OCI-LY7 (cell line): ENCODE data around the gene MTNR1A. TPM values are rescaled to one million over a fixed set of nuclear protein-coding genes. Genes with fewer than 3 reads are reported as not detected.

ENCODE experiments used
- BruUV-seq: library from RNA; stranded (reverse); fragments of 400-500 nt; replicated peaks from 2 replicates; lab custom pipeline; 2021; lab: Mats Ljungman, UMichigan
- CTCF ChIA-PET: fragments of 300-600 bp; sonication (Branson Sonifier 250); formaldehyde crosslinking; loops from one replicate; lab custom pipeline; 2022; ENCODE audit warnings: antibody characterized with exemption; ENCODE audit not compliant: unreplicated experiment; lab: Charles Lee
- POLR2A ChIA-PET: fragments of 300-600 bp; sonication (Branson Sonifier 250); formaldehyde crosslinking; loops from one replicate; lab custom pipeline; 2022; ENCODE audit warnings: antibody characterized with exemption; lab: Charles Lee
- DNase-seq: peaks from one replicate; pipeline ENCODE4 v3.0.0-alpha.2; 2015; ENCODE audit warnings: low spot score
- H2AFZ ChIP-seq: fragments of 200-600 bp; sonication (generic), shearing (Covaris generic); 2 replicates; pipeline ENCODE4 v1.6.1; 2014; ENCODE audit warnings: mild to moderate bottlenecking, antibody characterized with exemption, low read length, moderate library complexity
- H3K27ac ChIP-seq: fragments of 200-600 bp; sonication (generic); 2 replicates; pipeline ENCODE4 v1.5.1; 2014; ENCODE audit warnings: mixed run types, low read depth, mild to moderate bottlenecking, moderate library complexity, low read length, inconsistent platforms; ENCODE audit not compliant: poor library complexity, severe bottlenecking
- H3K36me3 ChIP-seq: fragments of 200-600 bp; sonication (generic); 2 replicates; pipeline ENCODE4 v1.6.1; 2014; ENCODE audit warnings: mild to moderate bottlenecking, antibody characterized with exemption, low read length, moderate library complexity, mixed read lengths; ENCODE audit not compliant: insufficient read depth
- H3K4me1 ChIP-seq: fragments of 200-600 bp; sonication (generic); 2 replicates; pipeline ENCODE4 v1.5.1; 2014; ENCODE audit warnings: mild to moderate bottlenecking, low read length; ENCODE audit not compliant: insufficient read depth, poor library complexity, severe bottlenecking
- H3K4me2 ChIP-seq: fragments of 200-600 bp; sonication (generic); 2 replicates; pipeline ENCODE4 v1.6.1; 2014; ENCODE audit warnings: mild to moderate bottlenecking, low read length
- H3K4me3 ChIP-seq: fragments of 200-600 bp; sonication (generic); 2 replicates; pipeline ENCODE4 v1.5.1; 2014; ENCODE audit warnings: mild to moderate bottlenecking, low read depth, low read length; ENCODE audit not compliant: poor library complexity, severe bottlenecking
- H3K79me2 ChIP-seq: fragments of 200-600 bp; sonication (generic); 2 replicates; pipeline ENCODE4 v1.6.1; 2016; ENCODE audit warnings: low read depth, mild to moderate bottlenecking, low read length, moderate library complexity, mixed read lengths; ENCODE audit not compliant: insufficient read depth
- H3K9me2 ChIP-seq: fragments of 200-600 bp; sonication (generic); 2 replicates; pipeline ENCODE4 v1.6.1; 2016; ENCODE audit warnings: mild to moderate bottlenecking, low read length, mixed read lengths; ENCODE audit not compliant: insufficient read depth
- H3K9me3 ChIP-seq: fragments of 200-600 bp; sonication (generic); 2 replicates; pipeline ENCODE4 v1.6.1; 2014; ENCODE audit warnings: mild to moderate bottlenecking, mixed run types, low read length, mixed read lengths
- H4K20me1 ChIP-seq: fragments of 200-600 bp; sonication (generic); 2 replicates; pipeline ENCODE4 v1.6.1; 2014; ENCODE audit warnings: mild to moderate bottlenecking, antibody characterized with exemption, low read length, moderate library complexity, mixed read lengths; ENCODE audit not compliant: insufficient read depth
- EZH2phosphoT487 ChIP-seq: fragments of 200-600 bp; sonication (generic); IDR thresholded peaks from 2 replicates; pipeline ENCODE4 v1.6.1; 2018; ENCODE audit warnings: low read depth, borderline replicate concordance, mild to moderate bottlenecking, mixed run types, antibody characterized with exemption, low read length, moderate library complexity, mixed read lengths
- intact Hi-C: fragments of 100-400 bp; cut with micrococcal nuclease; formaldehyde crosslinking; loops from one replicate; pipeline ENCODE4 v1.10.0; 2022; ENCODE audit not compliant: unreplicated experiment
- total RNA-seq, 2 experiments: library from RNA; depleted of rRNA in 1 of 2; stranded (reverse); fragments of >200 nt in 1 of 2; shearing (Covaris generic) in 1 of 2; gene quantifications; 2 replicates each; pipeline ENCODE4 v1.2.3, GENCODE V29; 2014 to 2022
- TF ChIP-seq, protein P1 (sequence below): fragments of 200-600 bp; sonication (generic); conservative IDR thresholded peaks from 2 replicates; pipeline ENCODE4 v1.5.1; 2014; ENCODE audit warnings: mild to moderate bottlenecking, antibody characterized with exemption, low read length, moderate library complexity, mixed read lengths

Gene MTNR1A
- total RNA-seq, 2 experiments from 2014 or later, result not detected

DNA sequence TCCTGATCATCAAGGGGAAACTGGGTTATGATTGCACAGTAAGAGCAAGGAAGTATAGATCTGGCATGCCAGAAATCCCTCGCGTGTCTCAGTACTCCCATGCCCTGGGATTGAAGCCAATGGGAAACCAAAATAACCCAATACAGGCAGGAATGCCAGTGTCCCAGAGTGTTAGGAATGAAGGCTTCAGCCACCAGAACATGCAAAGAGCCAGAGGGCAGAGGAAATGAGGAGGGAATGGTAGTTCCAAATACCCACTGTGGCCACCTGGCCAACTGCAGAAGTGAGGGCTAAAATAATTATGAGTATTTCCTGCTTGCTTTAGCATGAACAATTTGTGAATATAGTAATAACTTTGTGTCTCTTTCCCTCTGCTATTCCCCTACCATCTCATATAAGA is 12.2 kb downstream of the MTNR1A start:
- no peaks in the 10 kb centered on the region for H3K36me3 ChIP-seq
- H3K4me3 ChIP-seq, result no peak overlapping the region
- no peak for DNase-seq
- H3K9me2 ChIP-seq, result no peaks in the 10 kb centered on the region
- TF ChIP-seq EZH2phosphoT487, result no peak
- TF ChIP-seq, protein P1, sequence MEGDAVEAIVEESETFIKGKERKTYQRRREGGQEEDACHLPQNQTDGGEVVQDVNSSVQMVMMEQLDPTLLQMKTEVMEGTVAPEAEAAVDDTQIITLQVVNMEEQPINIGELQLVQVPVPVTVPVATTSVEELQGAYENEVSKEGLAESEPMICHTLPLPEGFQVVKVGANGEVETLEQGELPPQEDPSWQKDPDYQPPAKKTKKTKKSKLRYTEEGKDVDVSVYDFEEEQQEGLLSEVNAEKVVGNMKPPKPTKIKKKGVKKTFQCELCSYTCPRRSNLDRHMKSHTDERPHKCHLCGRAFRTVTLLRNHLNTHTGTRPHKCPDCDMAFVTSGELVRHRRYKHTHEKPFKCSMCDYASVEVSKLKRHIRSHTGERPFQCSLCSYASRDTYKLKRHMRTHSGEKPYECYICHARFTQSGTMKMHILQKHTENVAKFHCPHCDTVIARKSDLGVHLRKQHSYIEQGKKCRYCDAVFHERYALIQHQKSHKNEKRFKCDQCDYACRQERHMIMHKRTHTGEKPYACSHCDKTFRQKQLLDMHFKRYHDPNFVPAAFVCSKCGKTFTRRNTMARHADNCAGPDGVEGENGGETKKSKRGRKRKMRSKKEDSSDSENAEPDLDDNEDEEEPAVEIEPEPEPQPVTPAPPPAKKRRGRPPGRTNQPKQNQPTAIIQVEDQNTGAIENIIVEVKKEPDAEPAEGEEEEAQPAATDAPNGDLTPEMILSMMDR, result no peak
- no peaks in the 10 kb centered on the region for H3K79me2 ChIP-seq
- no peak overlapping the region for H3K4me2 ChIP-seq
- H2AFZ ChIP-seq, result no peak overlapping the region
- BruUV-seq, result no TSS peak
- no peaks in the 10 kb centered on the region for H3K4me1 ChIP-seq
- no peaks in the 10 kb centered on the region for H4K20me1 ChIP-seq
- ChIA-PET CTCF (no interaction called here), POLR2A (no interaction called here)
- no peaks in the 10 kb centered on the region for H3K9me3 ChIP-seq
- no peak overlapping the region for H3K27ac ChIP-seq
- intact Hi-C loops, result no loop called here

DNA sequence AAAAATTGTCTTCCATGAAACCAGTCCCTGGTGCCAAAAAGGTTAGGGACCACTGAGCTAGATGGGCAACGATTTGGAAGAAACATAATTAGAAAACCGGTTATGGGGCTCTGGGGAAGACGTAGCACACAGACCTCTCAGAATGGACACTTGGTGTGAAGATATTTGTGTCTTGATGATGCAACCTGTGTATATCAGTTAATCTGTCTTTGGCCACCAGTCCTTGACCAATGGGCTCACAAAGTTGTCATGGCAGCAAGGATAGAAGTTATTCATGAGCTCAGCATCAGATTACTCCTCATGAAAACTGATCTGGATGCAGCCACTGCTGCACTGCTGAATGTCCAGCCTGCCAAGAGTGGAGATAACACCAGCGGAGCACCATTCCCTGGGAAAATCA is 13.6 kb downstream of the MTNR1A start:
- Histone ChIP-seq H3K9me3 (no peaks in the 10 kb centered on the region), H3K4me2 (no peak overlapping the region), H3K4me1 (no peaks in the 10 kb centered on the region), H3K79me2 (no peaks in the 10 kb centered on the region), H3K4me3 (no peak overlapping the region), H3K36me3 (no peaks in the 10 kb centered on the region), H2AFZ (no peak overlapping the region), H4K20me1 (no peaks in the 10 kb centered on the region), H3K9me2 (no peaks in the 10 kb centered on the region), H3K27ac (no peak overlapping the region)
- intact Hi-C loops, result no loop called here
- TF ChIP-seq, protein P1, result no peak
- no peak for TF ChIP-seq EZH2phosphoT487
- POLR2A ChIA-PET, result interaction anchor here (0.6 kb wide), 1 partner anchor 15 kb away, joined by 3 read pairs; no protein-coding TSS in a partner anchor
- CTCF ChIA-PET, result no interaction called here
- BruUV-seq, result no TSS peak
- no peak for DNase-seq

DNA sequence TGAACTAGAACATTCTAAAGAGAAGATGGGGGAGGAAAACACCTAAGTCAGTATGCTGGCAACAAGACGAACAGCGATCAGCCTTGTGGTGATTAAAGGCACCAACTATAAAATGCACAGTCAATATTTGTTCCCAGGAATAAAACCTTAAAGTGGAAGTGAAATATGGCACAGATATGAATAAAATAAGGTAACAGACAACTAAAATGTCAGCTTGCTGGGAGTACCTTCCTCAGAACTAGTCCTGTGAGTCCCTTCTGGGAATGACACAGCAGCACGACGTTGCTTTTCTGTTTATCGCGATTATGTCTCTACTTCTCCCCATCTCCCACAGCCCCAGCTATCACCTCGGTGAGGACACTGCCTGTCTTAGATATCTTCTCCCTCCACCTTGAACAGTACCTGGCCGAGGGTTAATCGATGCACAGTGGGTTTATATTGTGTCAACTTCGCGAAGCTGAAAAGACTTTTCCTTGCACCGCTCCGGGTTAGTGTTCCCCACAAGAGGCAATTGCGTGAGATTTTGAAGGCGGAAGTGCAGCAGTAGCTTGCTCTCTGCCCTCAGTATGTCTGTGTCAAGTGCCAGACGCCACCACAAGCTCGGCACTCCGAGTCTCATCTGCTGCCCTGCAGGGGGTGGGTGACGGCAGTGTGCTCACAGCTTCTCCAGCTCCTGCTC is 17.4 kb downstream of the MTNR1A start:
- Histone ChIP-seq H3K4me3 (no peak overlapping the region), H3K4me1 (no peaks in the 10 kb centered on the region), H3K79me2 (no peaks in the 10 kb centered on the region), H2AFZ (no peak overlapping the region), H3K27ac (no peak overlapping the region), H4K20me1 (no peaks in the 10 kb centered on the region), H3K36me3 (no peaks in the 10 kb centered on the region), H3K9me2 (no peaks in the 10 kb centered on the region), H3K4me2 (no peak overlapping the region), H3K9me3 (no peaks in the 10 kb centered on the region)
- no TSS peak for BruUV-seq
- no peak for DNase-seq
- POLR2A ChIA-PET, result interaction anchor here (0.6 kb wide), 2 partner anchors 9 to 385 kb away, joined by 3 to 8 read pairs; no protein-coding TSS in a partner anchor
- intact Hi-C loops, result no loop called here
- CTCF ChIA-PET, result no interaction called here
- TF ChIP-seq, protein P1, result no peak
- TF ChIP-seq EZH2phosphoT487, result no peak
